GM19467 (cell line): ENCODE measurements around the gene MUC15.

ENCODE experiments used
- ATAC-seq: cut with Tn5 transposase; IDR thresholded peaks from one replicate; pipeline ENCODE4 v1.9.1; 2021; ENCODE audit warnings: mild to moderate bottlenecking, moderate library complexity; ENCODE audit not compliant: unreplicated experiment

Gene MUC15

GRCh38 chr11:26578998-26579661 lies 7.1 kb upstream of the MUC15 start:
- no peak for ATAC-seq

GRCh38 chr11:26575946-26576345 lies 3.9 kb upstream of the MUC15 start:
- no peak for ATAC-seq

GRCh38 chr11:26573896-26574295 lies 1.8 kb upstream of the MUC15 start:
- no peak for ATAC-seq

GRCh38 chr11:26572770-26573402 lies 823 bp upstream of the MUC15 start:
- ATAC-seq, result no peak

- ATAC-seq, result no peak
Observed at GRCh38 chr11:26569646-26570045, 2.4 kb downstream of the MUC15 start.

GRCh38 chr11:26558190-26558589 lies 13.9 kb downstream of the MUC15 start:
- ATAC-seq, result no peak

- ATAC-seq, result no peak
Observed at GRCh38 chr11:26557666-26558065, 14.4 kb downstream of the MUC15 start.

- no peak for ATAC-seq
Observed at GRCh38 chr11:26556582-26556981, 15.5 kb downstream of the MUC15 start.

- no peak for ATAC-seq
Observed at GRCh38 chr11:26554455-26554854, 17.6 kb downstream of the MUC15 start.

GRCh38 chr11:26553182-26553581 lies 18.9 kb downstream of the MUC15 start:
- no peak for ATAC-seq

- no peak for ATAC-seq
Observed at GRCh38 chr11:26551186-26551801, 20.8 kb downstream of the MUC15 start.

- no peak for ATAC-seq
Observed at GRCh38 chr11:26550022-26550421, 22.0 kb downstream of the MUC15 start.

GRCh38 chr11:26549176-26549575 lies 22.9 kb downstream of the MUC15 start:
- no peak for ATAC-seq

- no peak for ATAC-seq
Observed at GRCh38 chr11:26541870-26542269, 30.2 kb downstream of the MUC15 start.

GRCh38 chr11:26539517-26539916 lies 32.5 kb downstream of the MUC15 start:
- no peak for ATAC-seq

- ATAC-seq, result no peak
Observed at GRCh38 chr11:26537341-26537740, 34.7 kb downstream of the MUC15 start.

- ATAC-seq, result no peak
Observed at GRCh38 chr11:26527685-26528084, 44.4 kb downstream of the MUC15 start.

- no peak for ATAC-seq
Observed at GRCh38 chr11:26522912-26523610, 49.0 kb downstream of the MUC15 start.

- ATAC-seq, result no peak
Observed at GRCh38 chr11:26519469-26519868, 52.6 kb downstream of the MUC15 start.

- ATAC-seq, result no peak
Observed at GRCh38 chr11:26512196-26512595, 59.9 kb downstream of the MUC15 start.

GRCh38 chr11:26510756-26511155 lies 61.3 kb downstream of the MUC15 start:
- ATAC-seq, result no peak

GRCh38 chr11:26510164-26510563 lies 61.9 kb downstream of the MUC15 start:
- ATAC-seq, result no peak
